ENCODE results near the gene CNTN2. TPM values are rescaled to one million over a fixed set of nuclear protein-coding genes. Genes with fewer than 3 reads are reported as not detected.

Gene CNTN2
- total RNA-seq = 1 to 10 TPM in 1 of 2 donors, under 1 TPM in 1; 0.24 to 1.1 TPM
- long read RNA-seq, partial matches to known transcripts = 0 of 1 reads
- long read RNA-seq, other reads (novel, unspliced or antisense) = 1 of 1 reads

DNA sequence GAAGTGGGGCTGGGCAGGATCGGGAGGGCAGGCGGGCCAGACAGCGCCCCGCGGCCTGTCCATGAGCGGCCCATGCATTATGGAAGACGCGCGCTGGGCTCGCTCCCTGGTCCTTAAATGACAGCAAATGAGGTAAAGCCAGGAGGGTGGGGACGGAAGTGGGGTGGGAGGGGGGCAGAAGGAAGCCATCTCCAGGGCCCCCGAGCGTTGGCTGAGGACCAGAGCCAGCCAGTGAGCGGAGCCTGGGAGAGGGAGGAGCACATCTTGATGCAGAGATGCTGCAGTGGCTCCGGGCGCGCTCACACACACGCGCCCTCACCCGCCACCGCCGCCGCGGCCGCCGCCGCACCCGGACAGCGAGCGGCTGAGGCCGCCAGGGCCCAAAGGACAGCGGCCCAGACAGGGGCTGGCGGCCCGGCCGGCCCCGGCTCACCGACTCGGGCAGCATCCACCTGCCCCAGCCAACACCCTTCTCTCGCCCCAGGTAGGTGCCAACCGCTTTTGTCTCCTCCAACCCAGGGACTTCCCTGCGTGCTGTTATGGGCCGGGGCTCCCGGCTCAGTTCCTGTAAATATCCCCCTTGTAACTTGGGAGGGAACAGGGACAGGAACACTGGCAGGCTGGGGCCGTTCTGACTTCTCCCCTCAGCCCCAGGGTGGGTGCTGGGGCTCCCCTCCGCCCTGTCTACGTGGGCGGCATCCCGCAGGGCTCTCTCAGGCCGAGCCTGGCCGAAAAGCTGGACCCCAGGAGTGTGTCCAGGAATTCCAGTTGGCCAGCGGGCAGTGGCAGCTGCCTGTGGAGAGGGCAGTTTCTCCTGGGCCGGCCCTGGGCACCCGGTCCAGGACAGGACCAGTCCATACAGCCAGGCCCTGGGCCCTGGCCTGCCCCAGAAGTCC, at the start of gene CNTN2:
Gene CNTN2 (plus strand): TSS at position 302 of the 896 bp plus-strand sequence. CDS start 9,974 bp downstream, outside the sequence.
- ATAC-seq = peak in 1 of 2 donors; percentile 35
- intact Hi-C loops (cut with DNase I) = no loop called here

DNA sequence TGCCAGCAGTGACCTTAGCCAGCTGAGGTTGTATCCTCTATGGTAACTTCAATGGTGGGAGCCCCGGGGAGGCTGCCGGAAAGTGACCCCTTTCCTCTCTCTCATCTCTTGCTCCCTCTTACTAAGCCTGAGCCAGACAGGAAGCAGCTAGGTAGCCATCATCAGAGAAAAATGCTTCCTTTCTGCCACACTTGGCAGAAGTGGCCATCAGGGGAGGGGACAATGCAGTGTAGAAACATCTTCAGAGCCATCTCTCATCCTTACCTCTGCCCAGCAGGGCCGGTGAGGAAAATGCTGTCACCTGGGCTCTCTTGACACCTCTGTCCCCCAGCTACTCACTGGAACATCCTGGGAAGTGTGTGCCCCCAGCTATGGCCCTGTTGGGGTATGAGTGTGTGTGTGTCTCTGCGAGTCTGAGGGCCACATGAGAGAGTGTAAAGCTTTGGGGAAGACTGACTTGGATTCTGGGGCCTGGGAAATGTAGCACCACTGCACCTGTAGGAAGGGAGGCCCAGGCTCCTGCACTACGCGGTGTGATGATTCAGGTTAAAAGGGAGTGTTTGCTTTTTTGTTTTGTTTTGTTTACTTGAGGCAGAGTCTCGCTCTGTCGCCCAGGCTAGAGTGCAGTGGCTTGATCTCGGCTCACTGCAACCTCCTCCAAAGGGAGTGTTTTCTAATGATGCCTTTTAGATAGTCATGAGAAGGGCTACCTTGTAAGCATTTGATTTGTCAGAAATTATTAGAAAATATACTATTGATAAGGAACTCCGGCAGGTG, 48.7 kb upstream of the CNTN2 start:
- intact Hi-C loops (cut with DNase I) = no loop called here
- DNase-seq (no peak), ATAC-seq (no peak)

More for the DNA sequence above, at the start of gene CNTN2:
- no peak for DNase-seq

- peak in 1 of 2 donors; percentile 26 for ATAC-seq
- intact Hi-C loops (cut with DNase I) = no loop called here
Measured at GRCh38 chr1:204996981-204997380, 46.0 kb upstream of the CNTN2 start.

GRCh38 chr1:204997591-204998355, 45.2 kb upstream of the CNTN2 start:
- peak in 1 of 2 donors; percentile 62 for ATAC-seq
- peak; percentile 33 for DNase-seq
- intact Hi-C loops (cut with DNase I) = no loop called here

More at GRCh38 chr1:204996981-204997380, 46.0 kb upstream of the CNTN2 start:
- no peak for DNase-seq

DNA sequence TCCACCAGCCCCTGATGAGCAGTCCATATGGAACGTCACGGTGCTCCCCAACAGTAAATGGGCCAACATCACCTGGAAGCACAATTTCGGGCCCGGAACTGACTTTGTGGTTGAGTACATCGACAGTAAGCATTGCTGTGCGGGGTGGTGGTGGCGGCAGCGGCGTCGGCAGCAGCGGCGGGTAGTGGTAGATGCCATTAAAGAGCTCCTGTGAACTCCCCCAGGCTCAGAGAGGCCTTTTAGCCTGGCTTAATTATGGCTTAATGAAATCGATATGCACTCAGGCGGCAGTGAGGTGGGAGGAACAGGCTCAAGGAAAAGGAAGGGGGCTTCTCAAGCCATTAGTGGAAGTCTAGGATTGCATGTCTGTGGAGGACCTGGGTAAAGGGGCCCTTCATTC, 41.9 kb upstream of the CNTN2 start:
- no peak for ATAC-seq
- intact Hi-C loops (cut with DNase I) = no loop called here
- DNase-seq = no peak

GRCh38 chr1:205002705-205003104, 40.3 kb upstream of the CNTN2 start:
- intact Hi-C loops (cut with DNase I) = no loop called here

DNA sequence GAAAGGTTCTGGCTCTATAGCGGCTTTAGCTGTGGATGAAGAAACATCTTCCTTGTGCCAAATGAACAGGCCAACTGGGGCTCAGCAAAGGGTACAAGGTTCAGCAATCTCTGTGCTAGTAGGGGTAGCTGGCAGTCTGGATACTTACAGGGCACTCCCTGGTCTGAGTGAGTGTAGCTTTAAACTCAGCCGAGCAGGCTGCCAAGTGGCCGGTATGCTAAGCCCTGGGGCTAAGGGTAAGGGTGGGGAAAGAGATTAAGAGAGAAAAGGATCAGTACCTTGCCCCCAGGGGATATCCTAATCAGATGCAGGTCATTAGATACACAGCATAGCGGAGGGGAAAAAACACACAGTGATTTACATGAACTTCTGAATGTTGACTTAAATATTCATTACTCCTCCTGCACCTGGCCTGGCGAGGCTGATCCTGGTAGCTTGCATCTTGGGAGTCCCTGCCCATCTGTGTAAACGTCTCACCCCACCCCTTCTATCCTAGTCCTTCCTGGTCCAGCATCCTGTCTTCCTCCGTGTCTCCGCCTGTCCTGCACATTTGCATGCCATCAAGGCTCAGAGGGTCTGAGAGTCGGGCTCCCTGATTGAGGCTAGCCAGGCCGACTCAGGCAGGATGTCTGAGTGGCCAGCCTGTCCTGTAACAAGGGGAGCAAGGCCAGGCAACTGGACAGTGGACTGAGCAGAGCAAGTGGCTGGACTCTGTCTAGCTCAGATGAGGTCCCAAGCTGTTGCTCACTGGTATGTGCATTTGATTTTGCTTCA, 39.5 kb upstream of the CNTN2 start:
- intact Hi-C loops (cut with DNase I) = no loop called here
- peak in 1 of 2 donors; percentile 60 for ATAC-seq
- DNase-seq = no peak

More at GRCh38 chr1:205002705-205003104, 40.3 kb upstream of the CNTN2 start:
- ATAC-seq (no peak), DNase-seq (no peak)

DNA sequence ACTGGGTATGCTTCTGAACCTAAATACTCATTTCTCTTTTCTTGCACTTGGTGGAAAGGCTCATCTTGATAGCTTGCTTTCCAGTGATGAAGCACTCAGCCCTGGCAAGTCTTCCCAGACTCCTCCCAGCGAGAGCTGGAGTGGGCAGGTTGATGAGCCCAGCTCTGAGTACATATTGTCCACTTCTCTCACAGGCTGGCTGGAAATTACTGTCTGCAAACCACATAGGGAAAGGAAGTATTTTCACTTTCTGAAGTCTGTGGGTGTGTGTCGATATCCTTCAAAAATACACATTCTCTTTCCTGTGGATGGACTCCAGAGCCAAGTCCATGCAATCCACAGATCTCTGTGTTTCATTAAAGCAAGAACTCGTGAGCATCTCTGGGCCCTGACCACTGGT, 38.7 kb upstream of the CNTN2 start:
- ATAC-seq = no peak
- intact Hi-C loops (cut with DNase I) = no loop called here
- DNase-seq = no peak

GRCh38 chr1:205008896-205009295, 34.1 kb upstream of the CNTN2 start:
- intact Hi-C loops (cut with DNase I) = no loop called here
- ATAC-seq (no peak), DNase-seq (no peak)

DNA sequence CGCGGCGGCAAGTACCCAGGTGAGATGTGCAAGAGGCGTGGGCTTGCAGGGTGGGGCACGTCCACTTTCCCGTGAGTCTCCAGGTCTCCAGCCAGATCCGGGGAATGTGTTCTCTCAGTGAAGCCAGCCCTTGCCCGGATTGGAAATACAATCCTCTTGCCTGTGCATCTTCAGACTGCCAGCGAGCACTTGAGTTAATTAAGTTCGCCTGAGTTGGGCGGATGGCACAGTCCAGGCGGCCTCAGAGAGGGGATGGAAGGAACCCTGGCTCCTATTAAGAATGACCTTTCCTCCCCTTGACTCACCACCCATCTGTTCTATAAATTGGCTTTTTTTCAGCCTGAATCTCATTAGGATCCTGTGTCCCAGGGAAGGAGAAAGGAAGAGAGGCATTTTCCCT, 33.3 kb upstream of the CNTN2 start:
- ATAC-seq (no peak), DNase-seq (no peak)
- intact Hi-C loops (cut with DNase I) = no loop called here

DNA sequence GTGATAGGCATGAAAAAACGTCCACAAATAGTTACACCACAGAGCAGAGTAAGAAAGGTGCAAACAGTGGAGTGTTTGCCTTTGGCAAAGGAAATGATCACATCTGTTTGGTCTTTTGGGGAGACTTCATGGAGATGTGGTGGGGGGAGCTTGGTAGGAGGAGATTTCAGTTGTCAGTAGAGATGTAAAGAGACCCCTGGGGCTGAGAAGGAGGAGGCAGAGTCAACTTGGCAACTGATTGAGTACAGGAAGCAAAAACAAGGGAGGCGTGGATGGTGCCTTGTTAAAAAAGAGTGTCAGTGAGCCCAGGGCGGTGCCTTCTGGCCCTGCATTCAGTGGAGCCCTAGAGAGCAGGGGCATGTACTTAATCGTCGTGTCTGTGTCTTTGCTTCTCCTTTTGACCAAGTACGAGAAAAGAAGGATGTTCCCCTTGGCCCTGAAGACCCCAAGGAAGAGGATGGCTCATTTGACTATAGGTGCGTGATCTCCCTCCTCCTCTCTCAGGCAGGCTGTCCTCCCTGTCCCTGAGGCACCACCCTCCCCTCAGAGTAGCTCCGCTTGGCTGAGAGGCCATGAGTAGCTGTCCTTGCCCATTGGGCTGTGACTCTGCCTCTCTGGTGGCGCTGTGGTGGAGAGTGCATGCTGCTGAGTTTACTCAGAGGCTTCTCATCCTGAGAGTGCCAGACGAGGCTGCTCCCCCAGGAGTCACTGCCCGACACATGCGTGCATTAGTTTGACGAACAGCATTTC, 30.4 kb upstream of the CNTN2 start:
- intact Hi-C loops (cut with DNase I) = no loop called here
- ATAC-seq (no peak), DNase-seq (no peak)

GRCh38 chr1:205013683-205014367, 29.2 kb upstream of the CNTN2 start:
- intact Hi-C loops (cut with DNase I) = no loop called here
- ATAC-seq = peak; percentile 70 to 76
- DNase-seq = peak; percentile 39

- intact Hi-C loops (cut with DNase I) = no loop called here
- ATAC-seq (peak in 1 of 2 donors; percentile 32), DNase-seq (no peak)
Measured at GRCh38 chr1:205014783-205015182, 28.2 kb upstream of the CNTN2 start.

DNA sequence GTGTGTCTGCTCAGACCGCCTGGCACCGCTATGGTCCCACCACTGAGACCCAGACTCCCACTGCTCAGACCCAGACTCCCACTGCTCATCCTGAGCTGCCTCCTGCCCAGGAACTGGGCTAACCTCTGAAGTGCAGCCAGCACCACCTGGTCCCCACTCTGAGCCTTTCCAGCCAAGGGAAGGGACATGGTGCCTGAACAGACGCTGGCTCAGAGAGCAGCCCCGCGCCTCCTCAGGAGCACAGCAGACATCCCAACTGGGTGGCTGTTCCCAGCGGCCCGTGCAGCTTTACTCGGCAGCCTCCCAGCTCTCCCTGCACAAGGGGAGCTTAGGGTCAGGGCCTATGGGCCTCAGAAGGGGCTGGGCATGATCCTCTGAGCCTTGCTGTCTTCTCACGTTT, 27.8 kb upstream of the CNTN2 start:
- ATAC-seq = no peak
- intact Hi-C loops (cut with DNase I) = no loop called here
- DNase-seq = no peak

GRCh38 chr1:205016075-205016474, 26.9 kb upstream of the CNTN2 start:
- DNase-seq (no peak), ATAC-seq (no peak)
- intact Hi-C loops (cut with DNase I) = no loop called here

GRCh38 chr1:205016584-205016983, 26.4 kb upstream of the CNTN2 start:
- intact Hi-C loops (cut with DNase I) = no loop called here
- ATAC-seq (no peak), DNase-seq (no peak)

GRCh38 chr1:205017001-205017400, 26.0 kb upstream of the CNTN2 start:
- DNase-seq (no peak), ATAC-seq (no peak)
- intact Hi-C loops (cut with DNase I) = no loop called here

Measured in left cardiac atrium (tissue), 4 donors.